Brain microvascular endothelial cell (primary cell): ENCODE data around the gene BRMS1L.

ENCODE experiments used
- DNase-seq: peaks from one replicate; pipeline ENCODE4 v3.0.0-alpha.2; 2020
- H3K27ac ChIP-seq: fragments of 250-450 bp; sonication (Bioruptor Pico); 2 replicates; pipeline ENCODE4 v1.5.1; 2020; ENCODE audit warnings: mild to moderate bottlenecking, moderate library complexity
- H3K27me3 ChIP-seq: fragments of 250-450 bp; sonication (Bioruptor Pico); replicated peaks from 2 replicates; pipeline ENCODE4 v1.5.1; 2020; ENCODE audit warnings: mild to moderate bottlenecking
- H3K36me3 ChIP-seq: fragments of 250-450 bp; sonication (Bioruptor Pico); replicated peaks from 2 replicates; pipeline ENCODE4 v1.5.1; 2020; ENCODE audit warnings: mild to moderate bottlenecking
- H3K4me3 ChIP-seq: 2 replicates; pipeline ENCODE4 v1.5.1; 2011; ENCODE audit warnings: low read depth, mild to moderate bottlenecking, control low read depth, low read length, moderate library complexity
- CTCF ChIP-seq: IDR thresholded peaks from 2 replicates; pipeline ENCODE4 v1.5.1; 2011; ENCODE audit warnings: low read depth, mild to moderate bottlenecking, moderate library complexity, low read length, control low read depth, inconsistent platforms; ENCODE audit errors: missing control alignments
- in situ Hi-C: cut with HindIII; loops from 2 replicates; pipeline ENCODE4 v1.10.0; 2017; ENCODE audit warnings: low sequenced_read_pairs, low pct_ligation_motif_present

The BRMS1L gene

DNA sequence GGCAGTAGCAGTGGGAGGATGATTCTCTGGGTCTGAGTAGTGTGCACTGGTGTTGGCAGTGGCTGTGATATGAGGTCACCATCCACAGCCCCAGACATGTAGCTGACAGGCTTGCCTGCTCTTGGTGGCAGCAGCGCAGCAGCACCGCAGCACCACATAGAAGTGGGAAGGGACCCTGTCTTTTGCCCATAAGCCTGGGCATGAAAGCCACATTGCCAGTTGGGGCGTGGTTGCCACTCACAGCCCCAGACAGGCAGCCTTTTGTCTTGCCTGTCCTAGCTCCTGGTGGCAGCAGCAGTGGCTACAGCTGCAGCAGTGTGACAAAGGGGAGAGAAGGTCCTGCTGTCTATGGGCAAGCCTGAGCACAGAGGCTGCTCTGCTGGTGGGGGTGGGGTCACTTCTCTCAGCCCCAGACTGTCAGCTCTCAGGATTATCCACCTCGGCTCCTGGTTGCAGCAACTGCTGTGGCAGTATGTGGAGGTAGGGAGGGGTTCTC, 71.5 kb downstream of the BRMS1L start:
- no peak overlapping the region for H3K4me3 ChIP-seq

GRCh38 chr14:35898217-35898775, 72.2 kb downstream of the BRMS1L start:
- no peak overlapping the region for H3K4me3 ChIP-seq
- TF ChIP-seq CTCF = no peak
- H3K27ac ChIP-seq = no peak overlapping the region
- in situ Hi-C loops = no loop called here
- H3K36me3 ChIP-seq = no peaks in the 10 kb centered on the region
- H3K27me3 ChIP-seq = no peaks in the 10 kb centered on the region
- no peak for DNase-seq

More for the DNA sequence above, 71.5 kb downstream of the BRMS1L start:
- Histone ChIP-seq H3K27ac (no peak overlapping the region), H3K36me3 (no peaks in the 10 kb centered on the region), H3K27me3 (no peaks in the 10 kb centered on the region)
- no peak for TF ChIP-seq CTCF
- in situ Hi-C loops = no loop called here
- DNase-seq = no peak

DNA sequence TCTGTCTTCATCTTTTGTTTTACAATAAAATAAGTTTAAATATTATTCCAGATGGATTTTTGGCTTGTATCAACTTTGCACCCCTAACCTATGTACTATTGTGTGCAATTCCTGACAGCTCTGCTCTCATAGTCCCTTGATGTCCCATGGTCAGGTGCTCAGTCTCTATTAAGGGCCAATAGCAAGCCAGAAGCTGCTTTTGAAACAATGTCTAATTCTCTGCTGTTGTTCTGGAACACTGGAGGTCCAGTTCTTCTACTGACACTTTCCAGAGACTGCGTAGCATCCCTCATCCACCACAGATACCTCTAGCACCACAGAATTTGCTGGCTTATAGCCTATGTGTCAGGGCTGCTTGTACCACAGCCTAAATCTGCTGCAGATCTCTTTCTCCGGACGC, 74.6 kb downstream of the BRMS1L start:
- no peak overlapping the region for H3K4me3 ChIP-seq
- DNase-seq = no peak
- H3K27me3 ChIP-seq = no peaks in the 10 kb centered on the region
- H3K36me3 ChIP-seq = no peaks in the 10 kb centered on the region
- no peak for TF ChIP-seq CTCF
- H3K27ac ChIP-seq = no peak overlapping the region
- in situ Hi-C loops = no loop called here

DNA sequence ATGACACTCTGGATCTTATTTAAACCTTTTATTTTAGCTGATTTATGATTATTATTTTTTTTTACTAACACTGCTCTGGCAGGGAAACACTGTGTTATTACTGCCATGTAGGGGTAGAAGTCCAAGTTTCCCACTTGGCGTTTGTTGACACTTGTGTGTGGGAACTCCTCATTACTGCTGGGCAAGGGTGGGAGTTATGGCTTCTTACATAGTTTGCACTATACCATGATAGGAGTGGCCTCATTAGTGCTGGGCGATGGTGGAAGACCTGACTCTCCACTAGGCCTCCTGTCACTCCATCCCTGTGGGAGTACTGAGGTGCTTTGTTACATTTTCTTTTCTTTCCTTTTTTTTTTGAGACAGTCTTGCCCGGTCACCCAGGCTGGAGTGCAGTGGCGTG, 83.5 kb downstream of the BRMS1L start:
- in situ Hi-C loops = no loop called here
- no peak overlapping the region for H3K27ac ChIP-seq
- no peak overlapping the region for H3K4me3 ChIP-seq
- TF ChIP-seq CTCF = no peak
- H3K36me3 ChIP-seq = no peaks in the 10 kb centered on the region
- DNase-seq = no peak
- H3K27me3 ChIP-seq = no peaks in the 10 kb centered on the region

DNA sequence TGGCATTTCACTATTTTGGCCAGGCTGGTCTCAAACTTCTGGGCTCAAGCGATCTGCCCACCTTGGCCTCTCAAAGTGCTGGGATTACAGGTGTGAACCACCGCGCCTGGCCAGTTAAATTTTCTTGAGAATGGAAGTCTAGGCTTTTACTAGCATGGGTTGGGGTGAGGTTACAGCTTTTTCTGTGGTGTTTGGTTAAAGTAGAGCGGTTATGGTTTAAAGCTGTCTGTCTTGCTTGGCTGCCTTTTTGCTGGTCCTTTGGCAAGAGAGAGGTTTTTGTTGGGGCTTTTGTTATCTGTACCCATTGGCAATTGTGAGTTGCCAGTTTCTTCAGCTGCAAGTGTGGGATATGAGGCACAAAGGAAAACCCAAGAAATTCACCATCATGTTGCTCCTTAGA, 84.1 kb downstream of the BRMS1L start:
- TF ChIP-seq CTCF = no peak
- Histone ChIP-seq H3K36me3 (no peaks in the 10 kb centered on the region), H3K27ac (no peak overlapping the region), H3K4me3 (no peak overlapping the region), H3K27me3 (no peaks in the 10 kb centered on the region)
- no peak for DNase-seq
- in situ Hi-C loops = no loop called here

DNA sequence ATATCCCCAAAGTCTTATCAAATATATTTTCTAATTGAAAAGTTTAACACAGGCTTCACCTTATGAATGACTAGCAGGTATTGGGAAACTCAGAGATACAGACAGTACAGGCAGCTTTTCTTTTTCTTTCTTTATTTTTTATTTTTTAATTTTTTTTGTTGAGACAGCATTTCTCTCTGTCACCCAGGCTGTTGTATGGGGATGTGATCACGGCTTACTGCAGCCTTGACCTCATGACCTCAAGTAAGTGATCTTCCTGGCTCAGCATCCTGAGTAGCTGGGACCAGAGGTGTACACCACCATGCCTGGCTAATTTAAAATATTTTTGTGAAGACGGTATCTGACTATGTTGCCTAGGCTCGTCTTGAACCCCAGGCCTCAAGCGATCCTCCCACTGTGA, 85.0 kb downstream of the BRMS1L start:
- Histone ChIP-seq H3K36me3 (no peaks in the 10 kb centered on the region), H3K27ac (no peak overlapping the region)
- in situ Hi-C loops = no loop called here

More for the DNA sequence above, 85.0 kb downstream of the BRMS1L start:
- no peak for DNase-seq
- no peak for TF ChIP-seq CTCF
- Histone ChIP-seq H3K27me3 (no peaks in the 10 kb centered on the region), H3K4me3 (no peak overlapping the region)
